ENCODE data around the gene ITSN2. TPM values are rescaled to one million over a fixed set of nuclear protein-coding genes. Genes with fewer than 3 reads are reported as not detected.

Gene ITSN2
- polyA plus RNA-seq, 1 donor from 2014 or later = 10.6 TPM

GRCh38 chr2:24163601-24164000 lies 196.7 kb downstream of the ITSN2 start:
- Histone ChIP-seq H3K27ac (ENCODE audit: low read length) (no peak overlapping the region), H3F3A (ENCODE audit: insufficient read depth, low read length, poor library complexity, severe bottlenecking) (no peaks in the 10 kb centered on the region), H4K20me1 (ENCODE audit: insufficient read depth) (no peaks in the 10 kb centered on the region), H3K79me2 (replicated peaks; ENCODE audit: insufficient read depth, low read length) (no peaks in the 10 kb centered on the region), H3K9me3 (ENCODE audit: low read length) (peaks cover 3% of the 10 kb centered on the region), H3K9me2 (ENCODE audit: insufficient read depth, low read length) (no peaks in the 10 kb centered on the region), H2AFZ (ENCODE audit: low read depth, low read length) (no peak overlapping the region), H3K4me2 (ENCODE audit: low read length) (no peak overlapping the region), H3K4me3 (ENCODE audit: low read length) (no peak overlapping the region), H3K36me3 (ENCODE audit: insufficient read depth, low read length) (no peaks in the 10 kb centered on the region), H3K27me3 (ENCODE audit: insufficient read depth, low read depth, low read length) (no peaks in the 10 kb centered on the region), H3K9ac (ENCODE audit: low read length) (no peak overlapping the region)
- TF ChIP-seq TAF1 (IDR thresholded peaks at IDR 0.05; ENCODE audit: low read depth) (no peak), MXI1 (conservative IDR thresholded peaks at IDR 0.05; ENCODE audit: poor library complexity, severe bottlenecking) (no peak), CTCF (IDR thresholded peaks at IDR 0.05; ENCODE audit: poor library complexity, severe bottlenecking) (no peak), EZH2 (IDR thresholded peaks at IDR 0.05; ENCODE audit: borderline replicate concordance, insufficient read depth, low read length, poor library complexity, severe bottlenecking) (no peak), POLR2AphosphoS5 (IDR thresholded peaks at IDR 0.05) (no peak), EP300 (conservative IDR thresholded peaks at IDR 0.05; ENCODE audit: poor library complexity, severe bottlenecking) (no peak), SMC3 (conservative IDR thresholded peaks at IDR 0.05; ENCODE audit: poor library complexity) (no peak), RAD21 (conservative IDR thresholded peaks at IDR 0.05) (no peak)
- TF ChIP-seq, protein P1, sequence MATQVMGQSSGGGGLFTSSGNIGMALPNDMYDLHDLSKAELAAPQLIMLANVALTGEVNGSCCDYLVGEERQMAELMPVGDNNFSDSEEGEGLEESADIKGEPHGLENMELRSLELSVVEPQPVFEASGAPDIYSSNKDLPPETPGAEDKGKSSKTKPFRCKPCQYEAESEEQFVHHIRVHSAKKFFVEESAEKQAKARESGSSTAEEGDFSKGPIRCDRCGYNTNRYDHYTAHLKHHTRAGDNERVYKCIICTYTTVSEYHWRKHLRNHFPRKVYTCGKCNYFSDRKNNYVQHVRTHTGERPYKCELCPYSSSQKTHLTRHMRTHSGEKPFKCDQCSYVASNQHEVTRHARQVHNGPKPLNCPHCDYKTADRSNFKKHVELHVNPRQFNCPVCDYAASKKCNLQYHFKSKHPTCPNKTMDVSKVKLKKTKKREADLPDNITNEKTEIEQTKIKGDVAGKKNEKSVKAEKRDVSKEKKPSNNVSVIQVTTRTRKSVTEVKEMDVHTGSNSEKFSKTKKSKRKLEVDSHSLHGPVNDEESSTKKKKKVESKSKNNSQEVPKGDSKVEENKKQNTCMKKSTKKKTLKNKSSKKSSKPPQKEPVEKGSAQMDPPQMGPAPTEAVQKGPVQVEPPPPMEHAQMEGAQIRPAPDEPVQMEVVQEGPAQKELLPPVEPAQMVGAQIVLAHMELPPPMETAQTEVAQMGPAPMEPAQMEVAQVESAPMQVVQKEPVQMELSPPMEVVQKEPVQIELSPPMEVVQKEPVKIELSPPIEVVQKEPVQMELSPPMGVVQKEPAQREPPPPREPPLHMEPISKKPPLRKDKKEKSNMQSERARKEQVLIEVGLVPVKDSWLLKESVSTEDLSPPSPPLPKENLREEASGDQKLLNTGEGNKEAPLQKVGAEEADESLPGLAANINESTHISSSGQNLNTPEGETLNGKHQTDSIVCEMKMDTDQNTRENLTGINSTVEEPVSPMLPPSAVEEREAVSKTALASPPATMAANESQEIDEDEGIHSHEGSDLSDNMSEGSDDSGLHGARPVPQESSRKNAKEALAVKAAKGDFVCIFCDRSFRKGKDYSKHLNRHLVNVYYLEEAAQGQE (IDR thresholded peaks at IDR 0.05; ENCODE audit: borderline replicate concordance) = no peak

DNA sequence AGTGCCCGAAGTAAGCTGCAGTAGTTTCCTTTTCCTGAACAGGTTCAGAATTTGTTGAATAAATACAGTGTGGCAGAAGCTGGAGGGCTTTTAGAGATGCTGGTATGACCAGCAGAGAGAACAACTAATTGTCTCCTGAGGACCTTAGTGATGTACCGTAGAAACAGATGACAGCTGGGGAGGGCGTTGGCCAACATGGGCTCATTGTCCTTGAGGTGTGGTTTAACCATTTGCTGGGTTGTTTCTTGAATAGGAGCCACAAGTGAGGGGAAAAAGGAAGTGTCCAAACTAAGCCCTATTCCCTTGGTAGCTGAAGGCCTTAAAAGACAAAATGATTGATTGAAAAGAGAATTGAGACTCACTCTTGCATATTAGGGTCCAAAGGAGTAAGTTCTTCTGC lies 197.2 kb downstream of the ITSN2 start:
- Histone ChIP-seq H3K9me2 (ENCODE audit: insufficient read depth, low read length) (no peaks in the 10 kb centered on the region), H3K27ac (ENCODE audit: low read length) (no peak overlapping the region), H3K9me3 (ENCODE audit: low read length) (peaks cover 3% of the 10 kb centered on the region), H3K4me3 (ENCODE audit: low read length) (no peak overlapping the region), H3K27me3 (ENCODE audit: insufficient read depth, low read depth, low read length) (no peaks in the 10 kb centered on the region), H3K79me2 (replicated peaks; ENCODE audit: insufficient read depth, low read length) (no peaks in the 10 kb centered on the region), H3F3A (ENCODE audit: insufficient read depth, low read length, poor library complexity, severe bottlenecking) (no peaks in the 10 kb centered on the region), H4K20me1 (ENCODE audit: insufficient read depth) (no peaks in the 10 kb centered on the region), H3K4me2 (ENCODE audit: low read length) (no peak overlapping the region), H2AFZ (ENCODE audit: low read depth, low read length) (no peak overlapping the region), H3K36me3 (ENCODE audit: insufficient read depth, low read length) (no peaks in the 10 kb centered on the region), H3K9ac (ENCODE audit: low read length) (no peak overlapping the region)
- TF ChIP-seq MXI1 (conservative IDR thresholded peaks at IDR 0.05; ENCODE audit: poor library complexity, severe bottlenecking) = no peak
- no peak for TF ChIP-seq EZH2 (IDR thresholded peaks at IDR 0.05; ENCODE audit: borderline replicate concordance, insufficient read depth, low read length, poor library complexity, severe bottlenecking)
- TF ChIP-seq, protein P1 (IDR thresholded peaks at IDR 0.05; ENCODE audit: borderline replicate concordance) = no peak
- no peak for TF ChIP-seq RAD21 (conservative IDR thresholded peaks at IDR 0.05)
- no peak for TF ChIP-seq CTCF (IDR thresholded peaks at IDR 0.05; ENCODE audit: poor library complexity, severe bottlenecking)
